HepG2 (cell line): ENCODE measurements around the gene MON1A. TPM values are rescaled to one million over a fixed set of nuclear protein-coding genes. Genes with fewer than 3 reads are reported as not detected.

ENCODE experiments used
- ATAC-seq: fragments of 200-7000 bp; cut with Tn5 transposase; 3 replicates; pipeline ENCODE4 v1.9.1; 2020; ENCODE audit warnings: mild to moderate bottlenecking, moderate library complexity
- BruUV-seq: library from RNA; stranded (reverse); fragments of 400-500 nt; replicated peaks from 2 replicates; lab custom pipeline; 2021; lab: Mats Ljungman, UMichigan
- CTCF ChIA-PET: fragments of 300-600 bp; formaldehyde crosslinking; extraction: SDS; loops from one replicate; lab custom pipeline; 2021; ENCODE audit warnings: low total read pairs, inconsistent platforms, low intra/inter-chr PET ratio; lab: Yijun Ruan, JAX
- POLR2A ChIA-PET: fragments of 350-600 bp; sonication (Branson Sonifier 250); formaldehyde crosslinking; loops from one replicate; lab custom pipeline; 2020; ENCODE audit warnings: antibody characterized with exemption, inconsistent platforms; lab: Yijun Ruan, JAX
- DNase-seq: peaks from one replicate; pipeline ENCODE4 v3.0.0-alpha.2; 2015; ENCODE audit warnings: low spot score
- FAIRE-seq: peaks from 3 replicates; lab custom pipeline; 2011; peaks lifted over from hg19 to GRCh38; lab: Jason Lieb, UNC
- H2AFZ ChIP-seq: one replicate; pipeline ENCODE4 v1.6.1; 2011; ENCODE audit warnings: low read length, inconsistent platforms
- H3K27ac ChIP-seq: fragments of 300-600 bp; 3 replicates; pipeline ENCODE4 v1.8.0; 2011; ENCODE audit warnings: mixed run types, mild to moderate bottlenecking, mixed read lengths, low read length, inconsistent platforms; ENCODE audit not compliant: insufficient read depth; ENCODE audit errors: extremely low read length
- H3K27me3 ChIP-seq, 2 experiments: fragments of 200-600 bp in 1 of 2; 2 replicates in 1 of 2; 3 replicates in 1 of 2; pipeline versions ENCODE4 v1.6.0 to v1.8.0; 2011; ENCODE audit warnings: low read length in 2 of 2, mild to moderate bottlenecking in 2 of 2, moderate library complexity in 2 of 2, inconsistent platforms in 1 of 2; ENCODE audit not compliant: insufficient read depth in 2 of 2, control insufficient read depth in 1 of 2
- H3K36me3 ChIP-seq, 2 experiments: fragments of 200-600 bp in 1 of 2; replicated peaks in 1 of 2; 2 replicates in 1 of 2; 3 replicates in 1 of 2; pipeline versions ENCODE4 v1.5.1 to v1.8.0; 2011; ENCODE audit warnings: low read length in 2 of 2, inconsistent platforms in 1 of 2; ENCODE audit not compliant: insufficient read depth in 2 of 2, control insufficient read depth in 1 of 2
- H3K4me1 ChIP-seq: 2 replicates; pipeline ENCODE4 v1.5.1; 2012; ENCODE audit warnings: low read length, inconsistent platforms; ENCODE audit not compliant: insufficient read depth
- H3K4me2 ChIP-seq: 2 replicates; pipeline ENCODE4 v1.6.0; 2011; ENCODE audit warnings: low read depth, low read length, inconsistent platforms
- H3K4me3 ChIP-seq, 3 experiments: fragments of 200-600 bp in 1 of 3; sonication (generic), shearing (Covaris generic) in 1 of 3; replicated peaks in 1 of 3; 2 replicates each; pipeline ENCODE4 v1.5.1; 2011 to 2016; ENCODE audit warnings: low read length in 3 of 3, inconsistent platforms in 2 of 3, low read depth in 2 of 3, mild to moderate bottlenecking in 2 of 3, control low read depth in 1 of 3, mixed read lengths in 1 of 3; ENCODE audit not compliant: insufficient read depth in 1 of 3
- H3K79me2 ChIP-seq: one replicate; pipeline ENCODE4 v1.6.1; 2011; ENCODE audit warnings: low read length, inconsistent platforms; ENCODE audit not compliant: insufficient read depth
- H3K9ac ChIP-seq: 2 replicates; pipeline ENCODE4 v1.6.0; 2011; ENCODE audit warnings: mild to moderate bottlenecking, low read depth, low read length, inconsistent platforms; ENCODE audit not compliant: insufficient read depth
- H3K9me3 ChIP-seq: 2 replicates; pipeline ENCODE4 v1.5.1; 2012; ENCODE audit warnings: mild to moderate bottlenecking, low read length
- H4K20me1 ChIP-seq: 2 replicates; pipeline ENCODE4 v1.6.0; 2011; ENCODE audit warnings: inconsistent platforms, mild to moderate bottlenecking, low read length, moderate library complexity; ENCODE audit not compliant: insufficient read depth
- BRD4 ChIP-seq: sonication (generic); formaldehyde crosslinking; IDR thresholded peaks from 2 replicates; pipeline ENCODE4 v1.4.0; 2020; ENCODE audit warnings: missing genetic modification reagents
- CEBPB ChIP-seq: IDR thresholded peaks from 2 replicates; pipeline ENCODE4 v1.6.1; 2011; ENCODE audit warnings: low read depth, low read length, improper control_type of control experiment, borderline replicate concordance
- CENPT ChIP-seq: sonication (generic); formaldehyde crosslinking; IDR thresholded peaks from 2 replicates; pipeline ENCODE4 v1.8.0; 2022; ENCODE audit warnings: low read depth, mild to moderate bottlenecking, moderate library complexity, missing genetic modification reagents
- CREBL2 ChIP-seq: sonication (generic); formaldehyde crosslinking; IDR thresholded peaks from 2 replicates; pipeline ENCODE4 v1.8.1; 2023; ENCODE audit warnings: missing genetic modification reagents, mild to moderate bottlenecking, borderline replicate concordance
- MBNL3 ChIP-seq: fragments of 250-450 bp; sonication (Bioruptor Pico); conservative IDR thresholded peaks from 2 replicates; pipeline ENCODE4 v1.8.0; 2022; ENCODE audit warnings: mild to moderate bottlenecking, inconsistent platforms
- MYPOP ChIP-seq: sonication (generic); formaldehyde crosslinking; IDR thresholded peaks from 2 replicates; pipeline ENCODE4 v1.8.1; 2023; ENCODE audit warnings: mild to moderate bottlenecking, moderate library complexity, missing genetic modification reagents
- NFKBIZ ChIP-seq: IDR thresholded peaks from 2 replicates; pipeline ENCODE4 v1.6.1; 2018; ENCODE audit warnings: missing genetic modification reagents, missing compliant biosample characterization
- NR2F2 ChIP-seq: IDR thresholded peaks from 2 replicates; pipeline ENCODE4 v1.6.1; 2012; ENCODE audit warnings: low read depth, inconsistent platforms, borderline replicate concordance
- TAF1 ChIP-seq: sonication (generic); formaldehyde crosslinking; IDR thresholded peaks from 2 replicates; pipeline ENCODE4 v1.4.0; 2020; ENCODE audit warnings: missing genetic modification reagents
- ZSCAN30 ChIP-seq: sonication (generic); formaldehyde crosslinking; IDR thresholded peaks from 2 replicates; pipeline ENCODE4 v1.5.0; 2020; ENCODE audit warnings: mild to moderate bottlenecking, missing genetic modification reagents
- WGBS: methylation state at CpG from one replicate; pipeline ENCODE4 v1.1.6; 2017; ENCODE audit warnings: low lambda C conversion rate; 5-methylcytosine and 5-hydroxymethylcytosine counted together
- in situ Hi-C: cut with HindIII; loops from 2 replicates; pipeline ENCODE4 v1.10.0; 2017; ENCODE audit warnings: low pct_unique_long_range_greater_than_20kb; ENCODE audit not compliant: extremely low pct_ligation_motif_present
- intact Hi-C: fragments of 100-400 bp; cut with micrococcal nuclease; formaldehyde crosslinking; loops from one replicate; pipeline ENCODE4 v1.10.0; 2022; ENCODE audit not compliant: unreplicated experiment
- polyA plus RNA-seq, 8 experiments: library from polyadenylated mRNA; depleted of rRNA in 3 of 8; stranded (reverse) in 7 of 8; unstranded in 1 of 8; fragments of >200 nt; fragmentation: Illumina TruSeq in 4 of 8; extraction: Trizol in 4 of 8; gene quantifications; 2 replicates each; pipeline versions ENCODE4 v1.2.1 to v1.2.3, GENCODE V29; 2011 to 2016; ENCODE audit warnings: low read depth in 4 of 8, missing spikeins in 1 of 8, mixed read lengths in 1 of 8; ENCODE audit not compliant: insufficient read depth in 1 of 8
- total RNA-seq, 5 experiments: library from RNA; depleted of rRNA; stranded (reverse); fragments of >200 nt; fragmentation: Illumina TruSeq; extraction: Trizol; gene quantifications; 2 replicates each; pipeline ENCODE4 v1.2.3, GENCODE V29; 2016; ENCODE audit warnings: low read depth in 1 of 5

Gene MON1A
- total and polyA plus RNA-seq, 2 of the 13 experiments (the other 11 are each of a cell fraction or from before 2014, with no cell fraction given) = 4.6 to 9.0 TPM

GRCh38 chr3:49940667-49941249 lies 11.1 kb upstream of the MON1A start:
- Histone ChIP-seq H3K27ac (peak overlapping the region; percentile 95), H4K20me1 (peaks cover 17% of the 10 kb centered on the region), H3K36me3 (no peaks in the 10 kb centered on the region; a peak in 1 of 5 replicates), H3K9me3 (no peaks in the 10 kb centered on the region), H3K27me3 (peaks cover 0 to 2% of the 10 kb centered on the region in 2 experiments; a peak in 2 of 5 replicates), H3K9ac (peak overlapping the region; percentile 90), H3K4me2 (peak overlapping the region; percentile 92), H3K4me3 (peak overlapping the region; percentile 84 to 94 (median 93)), H2AFZ (no peak overlapping the region), H3K79me2 (peaks cover 46% of the 10 kb centered on the region), H3K4me1 (peaks cover 35% of the 10 kb centered on the region)
- no peak for ATAC-seq
- no peak for FAIRE-seq
- TF ChIP-seq NR2F2 = 0 out of 2 replicates have a peak, but pooled peaks have one; percentile 8
- no peak for TF ChIP-seq TAF1
- 0 out of 2 replicates have a peak, but pooled peaks have one; percentile 66 for TF ChIP-seq ZSCAN30 (CRISPR knock-in tag)
- no peak for TF ChIP-seq MBNL3
- TF ChIP-seq MYPOP = peak; percentile 18; the same call in 1 of the 2 replicates
- TF ChIP-seq CREBL2 (CRISPR knock-in tag) = no peak
- TF ChIP-seq CEBPB = peak; percentile 36; the same call in 1 of the 2 replicates
- TF ChIP-seq BRD4 (CRISPR knock-in tag) = no peak
- TF ChIP-seq CENPT = no peak
- no peak for TF ChIP-seq NFKBIZ (CRISPR knock-in tag)
- intact Hi-C loops = no loop called here
- in situ Hi-C loops = no loop called here
- ChIA-PET POLR2A (interaction anchor here (0.5 to 3.7 kb wide), 8 partner anchors 9 to 1558 kb away, joined by 3 to 93 read pairs (median 4); partner anchors contain the start of genes MON1A and QRICH1), CTCF (no interaction called here)
- WGBS = 2% methylated on average over 20 of the region's 23 CpGs
- no peak for DNase-seq
- BruUV-seq = no TSS peak
